WTC11 (cell line): ENCODE results near the gene EGR4. TPM values are rescaled to one million over a fixed set of nuclear protein-coding genes. Genes with fewer than 3 reads are reported as not detected.
A peak's percentile ranks its signal among the peaks of the same experiment; 100 is the strongest.

ENCODE experiments used
- ATF1 ChIP-seq: sonication (generic); formaldehyde crosslinking; IDR thresholded peaks from 2 replicates; pipeline ENCODE4 v1.8.1; 2023; ENCODE audit warnings: mild to moderate bottlenecking, moderate library complexity, missing genetic modification reagents
- CREM ChIP-seq: sonication (generic); formaldehyde crosslinking; IDR thresholded peaks from 2 replicates; pipeline ENCODE4 v1.8.1; 2022; ENCODE audit warnings: mild to moderate bottlenecking, missing genetic modification reagents, moderate library complexity
- EMX1 ChIP-seq: fragments of 250-450 bp; sonication (Bioruptor Pico); IDR thresholded peaks from 2 replicates; pipeline ENCODE4 v1.8.0; 2021; ENCODE audit warnings: mild to moderate bottlenecking
- ESRRA ChIP-seq: sonication (generic); formaldehyde crosslinking; IDR thresholded peaks from 2 replicates; pipeline ENCODE4 v1.8.1; 2022; ENCODE audit warnings: mild to moderate bottlenecking, missing genetic modification reagents, borderline replicate concordance
- ETV6 ChIP-seq: sonication (generic); formaldehyde crosslinking; IDR thresholded peaks from 2 replicates; pipeline ENCODE4 v1.8.1; 2022; ENCODE audit warnings: mild to moderate bottlenecking, missing genetic modification reagents
- FOXK1 ChIP-seq: sonication (generic); formaldehyde crosslinking; IDR thresholded peaks from 2 replicates; pipeline ENCODE4 v1.8.0; 2022; ENCODE audit warnings: mild to moderate bottlenecking, moderate library complexity, missing genetic modification reagents
- GRHL2 ChIP-seq: fragments of 250-450 bp; sonication (Bioruptor Pico); IDR thresholded peaks from 2 replicates; pipeline ENCODE4 v1.8.0; 2022; ENCODE audit warnings: mild to moderate bottlenecking, moderate library complexity; ENCODE audit not compliant: insufficient replicate concordance, severe bottlenecking
- HMGA2 ChIP-seq: fragments of 250-450 bp; sonication (Bioruptor Pico); IDR thresholded peaks from 2 replicates; pipeline ENCODE4 v1.4.0; 2021; ENCODE audit warnings: mild to moderate bottlenecking, moderate library complexity
- JAZF1 ChIP-seq: fragments of 250-450 bp; sonication (Bioruptor Pico); IDR thresholded peaks from 2 replicates; pipeline ENCODE4 v1.9.0; 2021; ENCODE audit warnings: moderate library complexity, mild to moderate bottlenecking, inconsistent platforms
- JUN ChIP-seq: sonication (generic); formaldehyde crosslinking; IDR thresholded peaks from 2 replicates; pipeline ENCODE4 v1.8.0; 2023; ENCODE audit warnings: mild to moderate bottlenecking, missing genetic modification reagents
- KAT7 ChIP-seq: sonication (generic); formaldehyde crosslinking; IDR thresholded peaks from 2 replicates; pipeline ENCODE4 v1.8.1; 2023; ENCODE audit warnings: missing genetic modification reagents, mild to moderate bottlenecking, borderline replicate concordance
- NR1H2 ChIP-seq: sonication (generic); formaldehyde crosslinking; IDR thresholded peaks from 2 replicates; pipeline ENCODE4 v1.9.0; 2021; ENCODE audit warnings: mild to moderate bottlenecking, moderate library complexity, missing genetic modification reagents
- PRRX2 ChIP-seq: fragments of 250-450 bp; sonication (Bioruptor Pico); IDR thresholded peaks from 2 replicates; pipeline ENCODE4 v1.8.0; 2021; ENCODE audit warnings: mild to moderate bottlenecking
- TCF7 ChIP-seq: sonication (generic); formaldehyde crosslinking; IDR thresholded peaks from 2 replicates; pipeline ENCODE4 v1.8.0; 2022; ENCODE audit warnings: mild to moderate bottlenecking, low read depth, missing genetic modification reagents, moderate library complexity
- TEAD4 ChIP-seq: sonication (generic); formaldehyde crosslinking; IDR thresholded peaks from 2 replicates; pipeline ENCODE4 v1.8.0; 2022; ENCODE audit warnings: mild to moderate bottlenecking, missing genetic modification reagents
- TP53 ChIP-seq: sonication (generic); formaldehyde crosslinking; IDR thresholded peaks from 2 replicates; pipeline ENCODE4 v1.8.1; 2023; ENCODE audit warnings: mild to moderate bottlenecking, missing genetic modification reagents
- ZNF219 ChIP-seq: sonication (generic); formaldehyde crosslinking; IDR thresholded peaks from 2 replicates; pipeline ENCODE4 v1.8.0; 2023; ENCODE audit warnings: missing genetic modification reagents, mild to moderate bottlenecking, borderline replicate concordance
- ZNF263 ChIP-seq: sonication (generic); formaldehyde crosslinking; IDR thresholded peaks from 2 replicates; pipeline ENCODE4 v1.8.1; 2022; ENCODE audit warnings: low read depth, mild to moderate bottlenecking, moderate library complexity, missing genetic modification reagents
- ZNF317 ChIP-seq: sonication (generic); formaldehyde crosslinking; IDR thresholded peaks from 2 replicates; pipeline ENCODE4 v1.8.1; 2023; ENCODE audit warnings: low read depth, mild to moderate bottlenecking, moderate library complexity, missing genetic modification reagents, borderline replicate concordance
- total RNA-seq: library from RNA; stranded (reverse); gene quantifications from 3 replicates; pipeline ENCODE4 v1.2.3, GENCODE V29; 2021
- TF ChIP-seq, protein P1 (sequence below): sonication (generic); formaldehyde crosslinking; IDR thresholded peaks from 2 replicates; pipeline ENCODE4 v1.8.1; 2023; ENCODE audit warnings: mild to moderate bottlenecking, missing genetic modification reagents, moderate library complexity
- TF ChIP-seq, protein P2 (sequence below): sonication (generic); formaldehyde crosslinking; IDR thresholded peaks from 2 replicates; pipeline ENCODE4 v1.8.0; 2022; ENCODE audit warnings: mild to moderate bottlenecking, missing genetic modification reagents
- TF ChIP-seq, protein P3 (sequence below): sonication (generic); formaldehyde crosslinking; conservative IDR thresholded peaks from 2 replicates; pipeline ENCODE4 v1.8.1; 2023; ENCODE audit warnings: mild to moderate bottlenecking, low read depth, missing genetic modification reagents, moderate library complexity
- TF ChIP-seq, protein P4 (sequence below): sonication (generic); formaldehyde crosslinking; IDR thresholded peaks from 2 replicates; pipeline ENCODE4 v1.8.1; 2022; ENCODE audit warnings: missing genetic modification reagents, borderline replicate concordance
- TF ChIP-seq, protein P5 (sequence below): sonication (generic); formaldehyde crosslinking; IDR thresholded peaks from 2 replicates; pipeline ENCODE4 v1.8.0; 2022; ENCODE audit warnings: mild to moderate bottlenecking, missing genetic modification reagents
- TF ChIP-seq, protein P6 (sequence below): fragments of 250-450 bp; sonication (Bioruptor Pico); IDR thresholded peaks from 2 replicates; pipeline ENCODE4 v2.1.2; 2022; ENCODE audit warnings: mild to moderate bottlenecking, moderate library complexity
- TF ChIP-seq, protein P7 (sequence below): sonication (generic); formaldehyde crosslinking; IDR thresholded peaks from 2 replicates; pipeline ENCODE4 v1.8.0; 2023; ENCODE audit warnings: mild to moderate bottlenecking, missing genetic modification reagents

Gene EGR4
- total RNA-seq, 1 experiment from 2014 or later = 0.13 TPM

DNA sequence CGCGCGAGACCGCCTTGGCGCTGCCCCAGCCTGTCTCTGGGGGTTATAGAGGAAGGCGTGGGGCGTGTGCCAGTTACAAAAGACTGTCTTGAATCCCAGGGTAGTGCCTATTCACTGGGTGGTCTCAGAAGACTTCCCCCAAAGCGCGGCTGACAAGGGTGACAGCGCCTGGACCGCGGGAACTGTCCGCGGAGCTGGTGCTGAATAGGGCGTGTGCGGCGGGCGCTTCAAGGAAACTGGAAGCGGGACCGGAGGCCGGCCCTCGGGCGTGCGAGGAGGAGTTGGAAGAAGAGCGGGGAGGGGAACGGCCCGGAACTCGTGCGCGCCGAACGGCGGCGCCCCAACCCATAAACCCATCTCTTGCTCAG, 2.3 kb downstream of the EGR4 start (continued):
- TF ChIP-seq GRHL2 (CRISPR knock-in tag) = no peak
- TF ChIP-seq, protein P1, sequence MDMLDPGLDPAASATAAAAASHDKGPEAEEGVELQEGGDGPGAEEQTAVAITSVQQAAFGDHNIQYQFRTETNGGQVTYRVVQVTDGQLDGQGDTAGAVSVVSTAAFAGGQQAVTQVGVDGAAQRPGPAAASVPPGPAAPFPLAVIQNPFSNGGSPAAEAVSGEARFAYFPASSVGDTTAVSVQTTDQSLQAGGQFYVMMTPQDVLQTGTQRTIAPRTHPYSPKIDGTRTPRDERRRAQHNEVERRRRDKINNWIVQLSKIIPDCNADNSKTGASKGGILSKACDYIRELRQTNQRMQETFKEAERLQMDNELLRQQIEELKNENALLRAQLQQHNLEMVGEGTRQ (CRISPR knock-in tag) = no peak
- no peak for TF ChIP-seq ATF1 (CRISPR knock-in tag)
- no peak for TF ChIP-seq ESRRA (CRISPR knock-in tag)
- no peak for TF ChIP-seq KAT7
- TF ChIP-seq, protein P2, sequence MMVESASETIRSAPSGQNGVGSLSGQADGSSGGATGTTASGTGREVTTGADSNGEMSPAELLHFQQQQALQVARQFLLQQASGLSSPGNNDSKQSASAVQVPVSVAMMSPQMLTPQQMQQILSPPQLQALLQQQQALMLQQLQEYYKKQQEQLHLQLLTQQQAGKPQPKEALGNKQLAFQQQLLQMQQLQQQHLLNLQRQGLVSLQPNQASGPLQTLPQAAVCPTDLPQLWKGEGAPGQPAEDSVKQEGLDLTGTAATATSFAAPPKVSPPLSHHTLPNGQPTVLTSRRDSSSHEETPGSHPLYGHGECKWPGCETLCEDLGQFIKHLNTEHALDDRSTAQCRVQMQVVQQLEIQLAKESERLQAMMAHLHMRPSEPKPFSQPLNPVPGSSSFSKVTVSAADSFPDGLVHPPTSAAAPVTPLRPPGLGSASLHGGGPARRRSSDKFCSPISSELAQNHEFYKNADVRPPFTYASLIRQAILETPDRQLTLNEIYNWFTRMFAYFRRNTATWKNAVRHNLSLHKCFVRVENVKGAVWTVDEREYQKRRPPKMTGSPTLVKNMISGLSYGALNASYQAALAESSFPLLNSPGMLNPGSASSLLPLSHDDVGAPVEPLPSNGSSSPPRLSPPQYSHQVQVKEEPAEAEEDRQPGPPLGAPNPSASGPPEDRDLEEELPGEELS (CRISPR knock-in tag) = peak; percentile 54; the same call in 1 of the 2 replicates
- TF ChIP-seq, protein P3, sequence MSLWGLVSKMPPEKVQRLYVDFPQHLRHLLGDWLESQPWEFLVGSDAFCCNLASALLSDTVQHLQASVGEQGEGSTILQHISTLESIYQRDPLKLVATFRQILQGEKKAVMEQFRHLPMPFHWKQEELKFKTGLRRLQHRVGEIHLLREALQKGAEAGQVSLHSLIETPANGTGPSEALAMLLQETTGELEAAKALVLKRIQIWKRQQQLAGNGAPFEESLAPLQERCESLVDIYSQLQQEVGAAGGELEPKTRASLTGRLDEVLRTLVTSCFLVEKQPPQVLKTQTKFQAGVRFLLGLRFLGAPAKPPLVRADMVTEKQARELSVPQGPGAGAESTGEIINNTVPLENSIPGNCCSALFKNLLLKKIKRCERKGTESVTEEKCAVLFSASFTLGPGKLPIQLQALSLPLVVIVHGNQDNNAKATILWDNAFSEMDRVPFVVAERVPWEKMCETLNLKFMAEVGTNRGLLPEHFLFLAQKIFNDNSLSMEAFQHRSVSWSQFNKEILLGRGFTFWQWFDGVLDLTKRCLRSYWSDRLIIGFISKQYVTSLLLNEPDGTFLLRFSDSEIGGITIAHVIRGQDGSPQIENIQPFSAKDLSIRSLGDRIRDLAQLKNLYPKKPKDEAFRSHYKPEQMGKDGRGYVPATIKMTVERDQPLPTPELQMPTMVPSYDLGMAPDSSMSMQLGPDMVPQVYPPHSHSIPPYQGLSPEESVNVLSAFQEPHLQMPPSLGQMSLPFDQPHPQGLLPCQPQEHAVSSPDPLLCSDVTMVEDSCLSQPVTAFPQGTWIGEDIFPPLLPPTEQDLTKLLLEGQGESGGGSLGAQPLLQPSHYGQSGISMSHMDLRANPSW = no peak
- TF ChIP-seq, protein P4, sequence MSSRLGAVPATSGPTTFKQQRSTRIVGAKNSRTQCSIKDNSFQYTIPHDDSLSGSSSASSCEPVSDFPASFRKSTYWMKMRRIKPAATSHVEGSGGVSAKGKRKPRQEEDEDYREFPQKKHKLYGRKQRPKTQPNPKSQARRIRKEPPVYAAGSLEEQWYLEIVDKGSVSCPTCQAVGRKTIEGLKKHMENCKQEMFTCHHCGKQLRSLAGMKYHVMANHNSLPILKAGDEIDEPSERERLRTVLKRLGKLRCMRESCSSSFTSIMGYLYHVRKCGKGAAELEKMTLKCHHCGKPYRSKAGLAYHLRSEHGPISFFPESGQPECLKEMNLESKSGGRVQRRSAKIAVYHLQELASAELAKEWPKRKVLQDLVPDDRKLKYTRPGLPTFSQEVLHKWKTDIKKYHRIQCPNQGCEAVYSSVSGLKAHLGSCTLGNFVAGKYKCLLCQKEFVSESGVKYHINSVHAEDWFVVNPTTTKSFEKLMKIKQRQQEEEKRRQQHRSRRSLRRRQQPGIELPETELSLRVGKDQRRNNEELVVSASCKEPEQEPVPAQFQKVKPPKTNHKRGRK (CRISPR knock-in tag) = no peak
- peak; percentile 86; the same call in 1 of the 2 replicates for TF ChIP-seq JUN (CRISPR knock-in tag)
- TF ChIP-seq TEAD4 (CRISPR knock-in tag) = peak; percentile 73; the same call in 1 of the 2 replicates
- no peak for TF ChIP-seq ZNF219 (CRISPR knock-in tag)
- TF ChIP-seq TP53 = peak; percentile 73; the same call in 1 of the 2 replicates
- TF ChIP-seq NR1H2 (CRISPR knock-in tag) = peak; percentile 40; the same call in 1 of the 2 replicates
- TF ChIP-seq, protein P5, sequence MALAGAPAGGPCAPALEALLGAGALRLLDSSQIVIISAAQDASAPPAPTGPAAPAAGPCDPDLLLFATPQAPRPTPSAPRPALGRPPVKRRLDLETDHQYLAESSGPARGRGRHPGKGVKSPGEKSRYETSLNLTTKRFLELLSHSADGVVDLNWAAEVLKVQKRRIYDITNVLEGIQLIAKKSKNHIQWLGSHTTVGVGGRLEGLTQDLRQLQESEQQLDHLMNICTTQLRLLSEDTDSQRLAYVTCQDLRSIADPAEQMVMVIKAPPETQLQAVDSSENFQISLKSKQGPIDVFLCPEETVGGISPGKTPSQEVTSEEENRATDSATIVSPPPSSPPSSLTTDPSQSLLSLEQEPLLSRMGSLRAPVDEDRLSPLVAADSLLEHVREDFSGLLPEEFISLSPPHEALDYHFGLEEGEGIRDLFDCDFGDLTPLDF (CRISPR knock-in tag) = no peak
- TF ChIP-seq TCF7 = no peak
- peak; percentile 49; the same call in 1 of the 2 replicates for TF ChIP-seq FOXK1 (CRISPR knock-in tag)
- TF ChIP-seq, protein P6, sequence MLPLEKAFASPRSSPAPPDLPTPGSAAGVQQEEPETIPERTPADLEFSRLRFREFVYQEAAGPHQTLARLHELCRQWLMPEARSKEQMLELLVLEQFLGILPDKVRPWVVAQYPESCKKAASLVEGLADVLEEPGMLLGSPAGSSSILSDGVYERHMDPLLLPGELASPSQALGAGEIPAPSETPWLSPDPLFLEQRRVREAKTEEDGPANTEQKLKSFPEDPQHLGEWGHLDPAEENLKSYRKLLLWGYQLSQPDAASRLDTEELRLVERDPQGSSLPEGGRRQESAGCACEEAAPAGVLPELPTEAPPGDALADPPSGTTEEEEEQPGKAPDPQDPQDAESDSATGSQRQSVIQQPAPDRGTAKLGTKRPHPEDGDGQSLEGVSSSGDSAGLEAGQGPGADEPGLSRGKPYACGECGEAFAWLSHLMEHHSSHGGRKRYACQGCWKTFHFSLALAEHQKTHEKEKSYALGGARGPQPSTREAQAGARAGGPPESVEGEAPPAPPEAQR = no peak
- no peak for TF ChIP-seq JAZF1 (CRISPR knock-in tag)
- TF ChIP-seq CREM = peak; percentile 24; the same call in 1 of the 2 replicates
- no peak for TF ChIP-seq PRRX2 (CRISPR knock-in tag)
- no peak for TF ChIP-seq EMX1 (CRISPR knock-in tag)
- no peak; the same call in 1 of the 2 replicates for TF ChIP-seq ZNF317
- TF ChIP-seq, protein P7, sequence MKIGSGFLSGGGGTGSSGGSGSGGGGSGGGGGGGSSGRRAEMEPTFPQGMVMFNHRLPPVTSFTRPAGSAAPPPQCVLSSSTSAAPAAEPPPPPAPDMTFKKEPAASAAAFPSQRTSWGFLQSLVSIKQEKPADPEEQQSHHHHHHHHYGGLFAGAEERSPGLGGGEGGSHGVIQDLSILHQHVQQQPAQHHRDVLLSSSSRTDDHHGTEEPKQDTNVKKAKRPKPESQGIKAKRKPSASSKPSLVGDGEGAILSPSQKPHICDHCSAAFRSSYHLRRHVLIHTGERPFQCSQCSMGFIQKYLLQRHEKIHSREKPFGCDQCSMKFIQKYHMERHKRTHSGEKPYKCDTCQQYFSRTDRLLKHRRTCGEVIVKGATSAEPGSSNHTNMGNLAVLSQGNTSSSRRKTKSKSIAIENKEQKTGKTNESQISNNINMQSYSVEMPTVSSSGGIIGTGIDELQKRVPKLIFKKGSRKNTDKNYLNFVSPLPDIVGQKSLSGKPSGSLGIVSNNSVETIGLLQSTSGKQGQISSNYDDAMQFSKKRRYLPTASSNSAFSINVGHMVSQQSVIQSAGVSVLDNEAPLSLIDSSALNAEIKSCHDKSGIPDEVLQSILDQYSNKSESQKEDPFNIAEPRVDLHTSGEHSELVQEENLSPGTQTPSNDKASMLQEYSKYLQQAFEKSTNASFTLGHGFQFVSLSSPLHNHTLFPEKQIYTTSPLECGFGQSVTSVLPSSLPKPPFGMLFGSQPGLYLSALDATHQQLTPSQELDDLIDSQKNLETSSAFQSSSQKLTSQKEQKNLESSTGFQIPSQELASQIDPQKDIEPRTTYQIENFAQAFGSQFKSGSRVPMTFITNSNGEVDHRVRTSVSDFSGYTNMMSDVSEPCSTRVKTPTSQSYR (CRISPR knock-in tag) = peak; percentile 69; the same call in 1 of the 2 replicates
- TF ChIP-seq ZNF263 (CRISPR knock-in tag) = no peak
- TF ChIP-seq HMGA2 (CRISPR knock-in tag) = no peak
- no peak for TF ChIP-seq ETV6
